ENCODE results near the gene TWIST2.

TWIST2 gene

GRCh38 chr2:238920053-238920452, 72.2 kb downstream of the TWIST2 start:
- H3K4me3 ChIP-seq (ENCODE audit: low read depth, low read length) = no peak overlapping the region
- no peak for DNase-seq (ENCODE audit: low read depth, low spot score)
- in situ Hi-C loops (cut with HindIII; ENCODE audit: low sequenced_read_pairs) = no loop called here
- TF ChIP-seq CTCF (IDR thresholded peaks at IDR 0.05; ENCODE audit: low read depth, low read length) = no peak

- in situ Hi-C loops (cut with HindIII; ENCODE audit: low sequenced_read_pairs) = no loop called here
- DNase-seq (ENCODE audit: low read depth, low spot score) = no peak
- no peak overlapping the region for H3K4me3 ChIP-seq (ENCODE audit: low read depth, low read length)
- no peak for TF ChIP-seq CTCF (IDR thresholded peaks at IDR 0.05; ENCODE audit: low read depth, low read length)
Measured at GRCh38 chr2:238920601-238921001, 72.7 kb downstream of the TWIST2 start.

GRCh38 chr2:238921259-238921658, 73.4 kb downstream of the TWIST2 start:
- no peak for DNase-seq (ENCODE audit: low read depth, low spot score)
- in situ Hi-C loops (cut with HindIII; ENCODE audit: low sequenced_read_pairs) = no loop called here
- H3K4me3 ChIP-seq (ENCODE audit: low read depth, low read length) = no peak overlapping the region
- TF ChIP-seq CTCF (IDR thresholded peaks at IDR 0.05; ENCODE audit: low read depth, low read length) = no peak

GRCh38 chr2:238921681-238922319, 73.9 kb downstream of the TWIST2 start:
- in situ Hi-C loops (cut with HindIII; ENCODE audit: low sequenced_read_pairs) = no loop called here
- no peak for DNase-seq (ENCODE audit: low read depth, low spot score)
- no peak for TF ChIP-seq CTCF (IDR thresholded peaks at IDR 0.05; ENCODE audit: low read depth, low read length)
- H3K4me3 ChIP-seq (ENCODE audit: low read depth, low read length) = no peak overlapping the region

- in situ Hi-C loops (cut with HindIII; ENCODE audit: low sequenced_read_pairs) = no loop called here
- TF ChIP-seq CTCF (IDR thresholded peaks at IDR 0.05; ENCODE audit: low read depth, low read length) = no peak
- H3K4me3 ChIP-seq (ENCODE audit: low read depth, low read length) = no peak overlapping the region
- DNase-seq (ENCODE audit: low read depth, low spot score) = no peak
Measured at GRCh38 chr2:238922435-238922834, 74.5 kb downstream of the TWIST2 start.

- no peak overlapping the region for H3K4me3 ChIP-seq (ENCODE audit: low read depth, low read length)
- DNase-seq (ENCODE audit: low read depth, low spot score) = no peak
- no peak for TF ChIP-seq CTCF (IDR thresholded peaks at IDR 0.05; ENCODE audit: low read depth, low read length)
- in situ Hi-C loops (cut with HindIII; ENCODE audit: low sequenced_read_pairs) = no loop called here
Measured at GRCh38 chr2:238924032-238924431, 76.1 kb downstream of the TWIST2 start.

All from astrocyte of the spinal cord (primary cell).